Mesothelial cell of epicardium (in vitro differentiated cells): Measurements from ENCODE around the gene PRSS21. TPM values are rescaled to one million over a fixed set of nuclear protein-coding genes. Genes with fewer than 3 reads are reported as not detected.

Source experiments
- DNase-seq, 2 experiments: peaks; one replicate each; pipeline ENCODE4 v3.0.0; 2021; ENCODE audit warnings: low spot score in 2 of 2; ENCODE audit not compliant: unreplicated experiment in 2 of 2
- H3K27ac Mint-ChIP-seq: 2 replicates; pipeline ENCODE4 v1.8.0; 2021; ENCODE audit warnings: mixed read lengths
- H3K27me3 Mint-ChIP-seq: 2 replicates; pipeline ENCODE4 v1.8.0; 2021; ENCODE audit warnings: low read depth, mixed read lengths
- H3K36me3 Mint-ChIP-seq: 2 replicates; pipeline ENCODE4 v1.8.0; 2021; ENCODE audit warnings: mixed read lengths
- H3K4me1 Mint-ChIP-seq: 2 replicates; pipeline ENCODE4 v1.8.0; 2021; ENCODE audit warnings: mixed read lengths
- H3K4me3 Mint-ChIP-seq: 2 replicates; pipeline ENCODE4 v1.8.0; 2021; ENCODE audit warnings: mild to moderate bottlenecking, moderate library complexity, mixed read lengths
- H3K9me3 Mint-ChIP-seq: 2 replicates; pipeline ENCODE4 v1.8.0; 2021; ENCODE audit warnings: mixed read lengths
- total RNA-seq: library from RNA; stranded (reverse); gene quantifications from 3 replicates; pipeline ENCODE4 v1.2.1, GENCODE V29; 2021
- TF ChIP-seq, protein P1 (sequence below): fragments of 200-600 bp; sonication (generic); IDR thresholded peaks from one replicate; pipeline ENCODE4 v1.5.0; 2021; ENCODE audit warnings: antibody characterized with exemption; ENCODE audit not compliant: unreplicated experiment

Gene PRSS21
- total RNA-seq, 1 donor from 2014 or later, result not detected

GRCh38 chr16:2826591-2827373 lies 9.7 kb downstream of the PRSS21 start:
- Mint-ChIP-seq H3K36me3 (no peaks in the 10 kb centered on the region), H3K4me1 (no peaks in the 10 kb centered on the region), H3K9me3 (no peaks in the 10 kb centered on the region), H3K27me3 (peaks cover 6% of the 10 kb centered on the region), H3K4me3 (no peak overlapping the region), H3K27ac (no peak overlapping the region)
- no peak for DNase-seq
- TF ChIP-seq, protein P1, sequence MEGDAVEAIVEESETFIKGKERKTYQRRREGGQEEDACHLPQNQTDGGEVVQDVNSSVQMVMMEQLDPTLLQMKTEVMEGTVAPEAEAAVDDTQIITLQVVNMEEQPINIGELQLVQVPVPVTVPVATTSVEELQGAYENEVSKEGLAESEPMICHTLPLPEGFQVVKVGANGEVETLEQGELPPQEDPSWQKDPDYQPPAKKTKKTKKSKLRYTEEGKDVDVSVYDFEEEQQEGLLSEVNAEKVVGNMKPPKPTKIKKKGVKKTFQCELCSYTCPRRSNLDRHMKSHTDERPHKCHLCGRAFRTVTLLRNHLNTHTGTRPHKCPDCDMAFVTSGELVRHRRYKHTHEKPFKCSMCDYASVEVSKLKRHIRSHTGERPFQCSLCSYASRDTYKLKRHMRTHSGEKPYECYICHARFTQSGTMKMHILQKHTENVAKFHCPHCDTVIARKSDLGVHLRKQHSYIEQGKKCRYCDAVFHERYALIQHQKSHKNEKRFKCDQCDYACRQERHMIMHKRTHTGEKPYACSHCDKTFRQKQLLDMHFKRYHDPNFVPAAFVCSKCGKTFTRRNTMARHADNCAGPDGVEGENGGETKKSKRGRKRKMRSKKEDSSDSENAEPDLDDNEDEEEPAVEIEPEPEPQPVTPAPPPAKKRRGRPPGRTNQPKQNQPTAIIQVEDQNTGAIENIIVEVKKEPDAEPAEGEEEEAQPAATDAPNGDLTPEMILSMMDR, result no peak

DNA sequence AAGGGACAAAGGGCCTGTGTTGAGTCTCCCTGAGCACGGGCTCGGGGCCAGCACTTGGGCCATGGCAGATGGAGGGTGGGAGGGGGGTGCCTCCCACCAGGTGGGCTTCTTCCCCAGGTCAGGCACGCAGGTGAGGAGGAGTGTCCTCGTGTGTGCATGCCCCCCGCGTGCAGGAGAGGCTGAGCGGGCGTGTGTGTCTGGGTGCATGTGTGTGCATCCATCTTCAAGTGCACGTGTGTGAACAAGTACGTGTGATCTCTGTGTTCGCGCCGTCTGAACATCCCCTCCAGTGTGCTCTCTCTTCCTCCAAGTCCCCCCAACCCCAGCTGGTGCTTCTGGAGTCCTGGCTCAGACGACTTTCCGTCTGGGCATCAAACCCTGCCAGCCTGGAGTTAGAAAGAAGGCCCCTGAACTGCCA lies 10.3 kb downstream of the PRSS21 start:
- H3K36me3 Mint-ChIP-seq, result no peaks in the 10 kb centered on the region
- peaks cover 4% of the 10 kb centered on the region for H3K27me3 Mint-ChIP-seq
- TF ChIP-seq, protein P1, result no peak

DNA sequence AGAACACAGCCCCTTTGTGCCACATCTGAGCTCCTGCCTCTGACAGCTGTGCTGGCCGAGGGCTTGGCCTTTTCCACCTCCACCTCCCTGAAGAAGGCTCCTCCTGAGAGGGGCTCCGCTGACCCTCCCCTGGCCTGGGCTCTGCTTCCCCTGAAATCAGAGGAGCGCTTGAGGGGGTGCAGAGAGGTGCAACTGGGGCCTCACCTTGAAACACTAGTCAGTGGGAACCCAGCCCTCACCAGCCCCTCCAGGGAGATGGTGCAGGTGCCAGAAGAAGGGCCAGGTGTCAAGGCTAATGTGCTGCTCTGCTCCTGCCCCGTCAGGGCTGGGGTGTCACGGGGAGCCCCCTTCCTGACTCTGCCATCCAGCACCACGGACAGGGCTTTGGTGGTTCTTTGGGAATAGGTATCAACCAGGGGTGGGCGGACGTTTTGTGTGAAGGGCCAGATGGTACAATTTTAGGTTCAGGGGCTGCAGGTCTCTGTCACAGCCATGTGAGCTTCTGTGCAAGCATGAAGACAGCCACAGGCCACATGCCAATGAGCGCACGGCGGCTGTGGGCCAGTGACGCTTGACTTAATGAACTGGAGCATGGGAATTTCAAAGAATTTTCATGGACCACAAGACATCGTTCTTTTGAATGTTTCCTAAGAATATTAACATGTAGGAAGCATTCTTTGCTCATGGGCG lies 10.9 kb downstream of the PRSS21 start:
- H3K27ac Mint-ChIP-seq, result no peak overlapping the region
- H3K27me3 Mint-ChIP-seq, result peaks cover 9% of the 10 kb centered on the region
- H3K9me3 Mint-ChIP-seq, result no peaks in the 10 kb centered on the region

More for the DNA sequence above, 10.3 kb downstream of the PRSS21 start:
- no peak overlapping the region for H3K4me3 Mint-ChIP-seq
- no peaks in the 10 kb centered on the region for H3K9me3 Mint-ChIP-seq
- no peak overlapping the region for H3K27ac Mint-ChIP-seq
- DNase-seq, result no peak
- no peaks in the 10 kb centered on the region for H3K4me1 Mint-ChIP-seq

GRCh38 chr16:2828521-2828840 lies 11.4 kb downstream of the PRSS21 start:
- no peaks in the 10 kb centered on the region for H3K36me3 Mint-ChIP-seq
- H3K27me3 Mint-ChIP-seq, result peaks cover 8% of the 10 kb centered on the region
- no peak for DNase-seq
- H3K4me1 Mint-ChIP-seq, result no peaks in the 10 kb centered on the region
- H3K4me3 Mint-ChIP-seq, result no peak overlapping the region
- TF ChIP-seq, protein P1, result no peak
- no peak overlapping the region for H3K27ac Mint-ChIP-seq
- H3K9me3 Mint-ChIP-seq, result no peaks in the 10 kb centered on the region

More for the DNA sequence above, 10.9 kb downstream of the PRSS21 start:
- TF ChIP-seq, protein P1, result no peak
- Mint-ChIP-seq H3K4me1 (no peaks in the 10 kb centered on the region), H3K4me3 (no peak overlapping the region), H3K36me3 (no peaks in the 10 kb centered on the region)
- DNase-seq, result no peak

GRCh38 chr16:2828876-2829430 lies 11.9 kb downstream of the PRSS21 start:
- Mint-ChIP-seq H3K36me3 (no peaks in the 10 kb centered on the region), H3K4me1 (no peaks in the 10 kb centered on the region), H3K27ac (no peak overlapping the region), H3K27me3 (peaks cover 8% of the 10 kb centered on the region), H3K9me3 (no peaks in the 10 kb centered on the region), H3K4me3 (no peak overlapping the region)
- TF ChIP-seq, protein P1, result no peak
- no peak for DNase-seq
